Nephron progenitor cell (in vitro differentiated cells): ENCODE data around the gene CGB8.

Experiments
- DNase-seq: peaks from one replicate; pipeline ENCODE4 v3.0.0; 2021
- H3K27ac Mint-ChIP-seq: 2 replicates; pipeline ENCODE4 v1.8.0; 2021; ENCODE audit warnings: mild to moderate bottlenecking, moderate library complexity, mixed read lengths
- H3K27me3 Mint-ChIP-seq: 2 replicates; pipeline ENCODE4 v1.8.0; 2021; ENCODE audit warnings: mild to moderate bottlenecking, low read depth, mixed read lengths; ENCODE audit not compliant: poor library complexity
- H3K36me3 Mint-ChIP-seq: 2 replicates; pipeline ENCODE4 v1.8.0; 2021; ENCODE audit warnings: low read depth, mixed read lengths
- H3K4me1 Mint-ChIP-seq: 2 replicates; pipeline ENCODE4 v1.8.0; 2021; ENCODE audit warnings: mixed read lengths
- H3K4me3 Mint-ChIP-seq: 2 replicates; pipeline ENCODE4 v1.8.0; 2021; ENCODE audit warnings: mild to moderate bottlenecking, moderate library complexity, mixed read lengths
- H3K9me3 Mint-ChIP-seq: 2 replicates; pipeline ENCODE4 v1.8.0; 2021; ENCODE audit warnings: mild to moderate bottlenecking, moderate library complexity, mixed read lengths
- TF ChIP-seq, protein P1 (sequence below): fragments of 200-600 bp; sonication (generic); IDR thresholded peaks from 2 replicates; pipeline ENCODE4 v1.5.0; 2021; ENCODE audit warnings: antibody characterized with exemption

Gene CGB8

DNA sequence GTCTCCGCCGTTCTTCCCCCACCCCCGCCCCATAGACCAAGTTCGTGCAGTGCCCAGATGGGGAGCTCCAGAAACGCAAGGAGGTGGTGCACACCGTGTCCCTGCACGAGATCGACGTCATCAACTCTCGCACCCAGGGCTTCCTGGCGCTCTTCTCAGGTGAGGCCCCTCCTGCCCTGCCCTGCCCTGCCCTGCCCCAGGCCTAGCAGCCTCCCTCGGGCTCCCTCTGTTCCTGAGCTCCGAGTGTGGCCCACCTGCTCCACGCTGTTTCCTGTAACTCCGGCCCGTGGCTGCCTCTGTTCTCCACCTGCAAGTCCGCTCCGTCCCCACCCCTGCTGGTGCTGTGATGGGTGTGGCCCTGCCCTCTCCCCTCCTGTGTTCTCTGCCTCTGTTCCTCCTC, 38.5 kb downstream of the CGB8 start:
- Mint-ChIP-seq H3K27me3 (peaks cover 3% of the 10 kb centered on the region), H3K9me3 (no peaks in the 10 kb centered on the region), H3K4me1 (no peaks in the 10 kb centered on the region), H3K4me3 (no peak overlapping the region), H3K36me3 (peaks cover 47% of the 10 kb centered on the region), H3K27ac (no peak overlapping the region)
- no peak for DNase-seq
- TF ChIP-seq, protein P1, sequence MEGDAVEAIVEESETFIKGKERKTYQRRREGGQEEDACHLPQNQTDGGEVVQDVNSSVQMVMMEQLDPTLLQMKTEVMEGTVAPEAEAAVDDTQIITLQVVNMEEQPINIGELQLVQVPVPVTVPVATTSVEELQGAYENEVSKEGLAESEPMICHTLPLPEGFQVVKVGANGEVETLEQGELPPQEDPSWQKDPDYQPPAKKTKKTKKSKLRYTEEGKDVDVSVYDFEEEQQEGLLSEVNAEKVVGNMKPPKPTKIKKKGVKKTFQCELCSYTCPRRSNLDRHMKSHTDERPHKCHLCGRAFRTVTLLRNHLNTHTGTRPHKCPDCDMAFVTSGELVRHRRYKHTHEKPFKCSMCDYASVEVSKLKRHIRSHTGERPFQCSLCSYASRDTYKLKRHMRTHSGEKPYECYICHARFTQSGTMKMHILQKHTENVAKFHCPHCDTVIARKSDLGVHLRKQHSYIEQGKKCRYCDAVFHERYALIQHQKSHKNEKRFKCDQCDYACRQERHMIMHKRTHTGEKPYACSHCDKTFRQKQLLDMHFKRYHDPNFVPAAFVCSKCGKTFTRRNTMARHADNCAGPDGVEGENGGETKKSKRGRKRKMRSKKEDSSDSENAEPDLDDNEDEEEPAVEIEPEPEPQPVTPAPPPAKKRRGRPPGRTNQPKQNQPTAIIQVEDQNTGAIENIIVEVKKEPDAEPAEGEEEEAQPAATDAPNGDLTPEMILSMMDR: no peak

DNA sequence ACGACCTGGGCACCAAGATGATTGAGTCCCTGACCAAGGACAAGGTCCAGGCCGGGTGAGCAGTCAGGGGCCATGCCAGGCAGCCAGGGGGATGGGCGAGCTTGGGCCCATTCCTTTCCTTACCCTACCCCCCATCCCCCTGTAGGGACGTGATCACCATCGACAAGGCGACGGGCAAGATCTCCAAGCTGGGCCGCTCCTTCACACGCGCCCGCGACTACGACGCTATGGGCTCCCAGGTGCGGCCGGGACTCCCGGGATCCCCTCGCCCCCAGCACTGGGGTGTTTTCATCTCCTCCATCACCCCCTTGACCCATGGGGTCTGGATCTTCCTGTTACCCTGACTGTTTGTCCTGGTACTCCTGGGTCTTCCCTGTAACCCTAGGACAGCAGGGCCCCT, 39.1 kb downstream of the CGB8 start:
- H3K27ac Mint-ChIP-seq: no peak overlapping the region
- TF ChIP-seq, protein P1: no peak
- H3K4me3 Mint-ChIP-seq: no peak overlapping the region
- H3K4me1 Mint-ChIP-seq: no peaks in the 10 kb centered on the region
- peaks cover 49% of the 10 kb centered on the region for H3K36me3 Mint-ChIP-seq
- H3K27me3 Mint-ChIP-seq: peaks cover 3% of the 10 kb centered on the region
- H3K9me3 Mint-ChIP-seq: no peaks in the 10 kb centered on the region
- DNase-seq: no peak

DNA sequence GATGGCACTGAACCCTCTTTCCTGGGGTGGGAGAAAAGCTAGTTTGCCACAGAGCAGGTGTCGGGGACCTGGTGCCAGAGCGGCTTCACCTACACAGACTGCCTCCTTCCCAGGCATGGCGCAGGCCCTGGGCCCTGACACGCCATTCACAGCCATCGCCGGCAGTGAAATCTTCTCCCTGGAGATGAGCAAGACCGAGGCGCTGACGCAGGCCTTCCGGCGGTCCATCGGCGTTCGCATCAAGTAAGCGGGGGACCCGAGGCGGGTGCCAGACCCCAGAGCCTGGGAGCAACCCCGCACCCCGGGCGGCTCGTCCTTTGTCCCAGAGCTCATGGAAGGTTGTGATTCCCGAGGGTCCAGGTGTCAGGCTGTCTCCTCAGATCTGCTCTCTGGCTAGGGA, 42.0 kb downstream of the CGB8 start:
- Mint-ChIP-seq H3K27me3 (peaks cover 3% of the 10 kb centered on the region), H3K27ac (no peak overlapping the region), H3K4me1 (no peaks in the 10 kb centered on the region), H3K36me3 (peaks cover 53% of the 10 kb centered on the region), H3K4me3 (no peak overlapping the region), H3K9me3 (no peaks in the 10 kb centered on the region)
- TF ChIP-seq, protein P1: no peak
- no peak for DNase-seq

DNA sequence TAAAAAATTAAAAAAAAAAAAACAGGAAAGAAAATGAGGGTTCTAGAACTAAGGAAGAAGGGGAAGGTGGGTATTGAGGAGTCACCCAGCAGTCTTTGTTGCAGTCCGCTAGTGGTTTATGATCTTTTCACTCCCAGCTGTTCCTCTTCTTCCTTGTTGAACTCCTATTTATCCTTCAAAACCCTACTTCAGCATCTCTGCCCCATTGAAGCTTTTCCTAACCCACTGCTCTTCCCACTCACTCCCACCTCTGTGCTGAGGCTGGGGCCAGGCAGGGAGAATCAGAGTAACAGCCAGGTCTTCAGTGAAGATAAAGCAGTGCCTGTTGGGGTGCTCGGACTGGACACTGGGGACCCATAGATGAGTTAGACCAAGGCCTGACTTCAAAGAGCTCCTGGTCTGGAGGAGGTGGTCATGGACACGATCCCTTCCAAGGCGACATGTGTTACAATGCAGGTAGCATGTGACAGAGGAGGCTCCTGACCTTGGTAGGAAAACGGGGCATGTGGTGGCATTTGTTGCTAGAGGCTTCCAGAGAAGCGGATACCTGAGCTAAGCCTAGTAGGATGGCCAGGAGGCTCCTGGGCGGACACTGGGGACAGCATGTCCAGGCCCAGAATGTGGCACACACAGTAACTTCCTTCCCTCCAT, 43.8 kb downstream of the CGB8 start:
- no peaks in the 10 kb centered on the region for H3K27me3 Mint-ChIP-seq
- H3K4me1 Mint-ChIP-seq: no peaks in the 10 kb centered on the region
- no peak for DNase-seq
- no peak overlapping the region for H3K27ac Mint-ChIP-seq
- peaks cover 44% of the 10 kb centered on the region for H3K36me3 Mint-ChIP-seq
- no peak overlapping the region for H3K4me3 Mint-ChIP-seq
- no peaks in the 10 kb centered on the region for H3K9me3 Mint-ChIP-seq
- TF ChIP-seq, protein P1: no peak

DNA sequence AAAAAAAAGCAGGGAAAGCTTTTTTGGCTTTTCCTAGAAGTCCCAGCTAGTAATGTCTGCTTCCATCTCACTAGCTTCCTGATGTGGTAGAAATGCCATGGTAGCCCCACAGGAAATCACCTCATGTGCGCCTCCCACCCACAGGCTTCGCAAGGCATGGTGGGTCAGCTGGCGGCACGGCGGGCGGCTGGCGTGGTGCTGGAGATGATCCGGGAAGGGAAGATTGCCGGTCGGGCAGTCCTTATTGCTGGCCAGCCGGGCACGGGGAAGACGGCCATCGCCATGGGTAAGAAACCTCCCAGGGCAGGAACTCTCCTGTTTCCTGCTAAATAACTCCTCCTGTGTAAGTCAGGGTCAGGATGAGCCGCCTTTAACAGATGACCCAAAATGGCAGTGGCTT, 44.8 kb downstream of the CGB8 start:
- H3K4me3 Mint-ChIP-seq: no peak overlapping the region
- no peaks in the 10 kb centered on the region for H3K4me1 Mint-ChIP-seq
- peaks cover 50% of the 10 kb centered on the region for H3K36me3 Mint-ChIP-seq
- TF ChIP-seq, protein P1: no peak
- no peaks in the 10 kb centered on the region for H3K9me3 Mint-ChIP-seq
- H3K27ac Mint-ChIP-seq: no peak overlapping the region
- DNase-seq: no peak
- H3K27me3 Mint-ChIP-seq: no peaks in the 10 kb centered on the region
